ENCODE measurements around the gene CACNA2D2.

Gene CACNA2D2

DNA sequence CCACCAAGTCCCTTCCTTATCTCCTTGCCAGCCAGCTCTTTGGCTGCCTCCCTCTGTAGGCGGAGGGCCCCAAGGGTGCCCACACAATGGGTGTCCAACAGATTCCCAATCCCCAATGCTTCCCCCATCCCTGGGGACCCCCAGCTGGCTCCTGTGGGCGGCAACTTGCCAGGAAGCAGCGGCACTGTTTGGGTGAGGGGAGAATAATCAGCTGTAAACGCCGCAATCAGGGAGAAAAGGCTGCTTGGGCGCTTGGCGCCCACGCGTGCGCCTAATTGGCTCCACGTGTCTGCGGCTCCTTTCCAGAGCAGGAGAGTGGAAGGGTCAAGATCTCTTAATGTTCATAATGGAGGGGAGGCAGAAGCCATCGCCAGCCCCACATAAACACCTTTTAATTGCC is 76.2 kb downstream of the CACNA2D2 start:
- no peak for DNase-seq (ENCODE audit: low read depth)

GRCh38 chr3:50425911-50426310 is 77.5 kb downstream of the CACNA2D2 start:
- DNase-seq (ENCODE audit: low read depth), result no peak

- DNase-seq (ENCODE audit: low read depth), result no peak
Measured at GRCh38 chr3:50423543-50423942, 79.9 kb downstream of the CACNA2D2 start.

DNA sequence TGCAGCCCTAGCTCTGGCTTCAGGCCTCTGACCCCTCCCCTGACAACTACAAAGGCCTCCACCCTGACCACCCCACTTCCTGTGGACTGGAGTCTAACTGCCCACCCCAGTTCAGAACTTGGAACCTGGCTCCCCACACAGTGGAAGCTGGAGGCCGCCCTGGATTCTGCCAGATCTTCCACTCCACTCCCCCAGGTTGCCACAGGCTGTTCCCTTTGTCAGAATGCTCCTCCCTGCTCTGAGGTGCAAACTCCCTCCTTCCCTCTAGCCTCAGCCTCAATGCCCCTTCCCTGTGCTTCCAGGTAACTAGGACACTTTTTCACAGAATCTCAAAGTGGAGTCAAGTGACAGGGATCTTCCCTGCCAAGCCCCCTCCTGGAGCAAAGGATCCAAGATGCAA is 81.3 kb downstream of the CACNA2D2 start:
- no peak for DNase-seq (ENCODE audit: low read depth)

GRCh38 chr3:50419595-50420370 is 83.7 kb downstream of the CACNA2D2 start:
- DNase-seq (ENCODE audit: low read depth), result no peak

DNA sequence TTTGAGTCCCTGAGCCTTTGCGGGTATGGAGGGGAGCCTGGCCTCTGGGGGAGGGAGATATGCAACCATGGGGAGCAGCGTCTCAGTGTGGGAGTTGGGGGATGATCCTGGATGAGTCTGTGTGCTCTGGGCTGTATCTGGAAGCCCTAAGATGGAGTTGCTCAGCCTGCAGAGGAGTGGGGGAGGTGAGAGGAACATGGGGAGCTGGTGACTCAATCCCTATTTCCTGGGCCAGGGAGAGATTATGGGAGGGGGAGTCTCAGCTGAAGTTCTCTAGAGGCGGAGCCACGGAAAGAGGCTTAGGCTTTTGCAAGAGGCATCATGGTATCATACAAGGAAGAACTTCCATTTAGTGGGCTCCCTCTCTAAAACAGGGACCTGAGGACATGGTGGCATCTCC is 84.6 kb downstream of the CACNA2D2 start:
- DNase-seq (ENCODE audit: low read depth), result no peak

DNA sequence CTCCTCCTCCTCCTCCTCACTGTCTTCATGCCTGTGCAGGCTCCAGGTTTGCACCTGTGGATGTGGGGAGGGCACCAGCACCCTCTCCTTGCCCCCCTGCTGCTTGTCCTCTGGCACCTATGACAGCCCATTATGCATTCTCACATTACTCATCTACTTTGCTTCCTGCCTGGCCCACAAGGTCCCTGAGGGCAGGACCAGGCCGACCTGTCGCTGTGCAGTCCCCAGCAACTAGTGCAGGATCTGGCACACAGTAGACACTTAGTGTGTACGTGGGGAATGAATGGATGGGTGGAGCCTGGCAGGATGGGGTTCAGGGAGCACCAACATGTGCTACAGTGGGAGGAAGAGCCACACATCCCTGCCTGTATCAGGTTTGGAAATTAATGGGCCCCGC is 85.8 kb downstream of the CACNA2D2 start:
- no peak for DNase-seq (ENCODE audit: low read depth)

DNA sequence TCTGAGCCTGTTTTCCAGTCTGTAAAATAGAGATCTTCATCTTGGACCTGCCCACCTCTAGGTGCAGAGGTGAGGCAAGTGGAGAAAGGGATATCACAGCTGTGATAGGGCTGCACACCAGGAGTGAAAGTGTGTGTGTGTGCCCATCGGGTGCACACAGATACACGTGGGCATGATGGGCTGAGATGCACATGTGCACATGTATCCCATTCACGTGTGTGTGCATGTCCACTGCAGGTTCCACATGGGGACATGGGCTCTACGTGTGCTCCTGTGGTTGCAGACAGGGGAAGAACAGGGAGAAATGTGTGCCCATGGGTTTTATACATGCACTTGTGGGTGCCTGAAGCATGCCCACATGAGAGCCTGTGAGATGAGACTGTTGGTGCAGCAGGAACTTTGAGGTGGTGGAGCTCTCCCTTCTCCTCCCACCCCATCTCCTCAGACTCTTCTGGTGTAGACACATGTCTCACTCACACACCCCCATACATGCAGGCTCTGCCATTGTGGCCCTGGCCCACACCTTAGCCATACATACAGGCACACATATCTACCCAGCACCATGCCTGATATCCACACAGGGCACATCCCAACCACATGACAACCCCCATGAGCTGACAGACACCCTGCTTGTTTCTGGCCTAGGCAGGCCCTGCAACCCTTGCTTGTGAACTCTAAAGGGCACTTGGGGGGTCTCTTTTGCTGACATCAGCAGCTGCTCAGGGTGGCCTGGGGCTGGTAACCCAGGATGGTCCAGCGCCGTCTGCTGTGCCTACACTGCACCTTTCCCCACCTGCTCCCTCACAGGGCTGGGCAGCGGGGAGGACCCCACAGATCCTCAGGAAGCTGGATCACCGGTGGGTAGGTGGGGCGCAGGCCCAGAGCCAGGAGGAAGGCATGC is 86.4 kb downstream of the CACNA2D2 start:
- no peak for DNase-seq (ENCODE audit: low read depth)

- DNase-seq (ENCODE audit: low read depth), result no peak
Measured at GRCh38 chr3:50415816-50416215, 87.6 kb downstream of the CACNA2D2 start.

GRCh38 chr3:50415061-50415460 is 88.4 kb downstream of the CACNA2D2 start:
- DNase-seq (ENCODE audit: low read depth), result no peak

DNA sequence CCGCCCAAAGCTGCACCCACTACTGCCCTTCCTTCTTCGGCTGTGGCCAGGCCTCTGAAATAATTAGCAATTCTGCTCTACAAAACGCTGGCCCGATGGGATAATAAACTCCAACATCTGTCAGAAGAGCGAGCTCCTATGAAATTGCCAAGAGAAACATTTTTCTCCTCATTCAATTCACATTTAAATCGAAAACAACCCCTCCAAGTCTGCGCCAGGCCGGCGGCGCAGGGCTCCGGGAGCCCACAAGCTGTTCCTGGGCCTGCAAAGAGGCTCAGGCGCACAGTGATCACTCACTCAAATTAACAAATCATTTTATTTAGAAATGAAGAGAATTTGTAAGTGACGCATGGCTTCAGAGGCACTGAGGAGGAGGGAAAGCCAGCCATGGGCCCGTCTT is 88.8 kb downstream of the CACNA2D2 start:
- no peak for DNase-seq (ENCODE audit: low read depth)

GRCh38 chr3:50412231-50412754 is 91.1 kb downstream of the CACNA2D2 start:
- DNase-seq (ENCODE audit: low read depth), result no peak

- DNase-seq (ENCODE audit: low read depth), result no peak
Measured at GRCh38 chr3:50411229-50411628, 92.2 kb downstream of the CACNA2D2 start.

GRCh38 chr3:50410608-50411139 is 92.8 kb downstream of the CACNA2D2 start:
- DNase-seq (ENCODE audit: low read depth), result no peak

DNA sequence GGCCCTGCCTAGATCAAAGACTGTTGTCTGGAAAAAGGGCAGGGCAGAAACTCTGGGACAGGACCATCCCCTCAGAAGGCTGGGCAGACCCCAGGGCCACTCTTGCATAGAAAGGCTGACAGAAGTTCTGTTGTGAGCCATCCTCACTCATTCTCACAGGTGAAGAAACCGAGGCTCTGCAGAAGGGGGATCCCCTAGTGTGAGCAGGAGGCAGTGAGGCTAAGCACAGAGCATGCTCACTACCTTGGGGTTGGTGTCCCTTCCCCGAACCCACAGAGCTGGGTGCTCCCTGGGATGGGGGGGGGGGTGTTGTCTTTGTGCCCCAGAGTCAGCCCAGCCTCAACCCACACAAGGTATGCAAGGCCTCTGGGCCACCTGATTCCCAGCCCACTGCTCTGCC is 93.2 kb downstream of the CACNA2D2 start:
- no peak for DNase-seq (ENCODE audit: low read depth)

DNA sequence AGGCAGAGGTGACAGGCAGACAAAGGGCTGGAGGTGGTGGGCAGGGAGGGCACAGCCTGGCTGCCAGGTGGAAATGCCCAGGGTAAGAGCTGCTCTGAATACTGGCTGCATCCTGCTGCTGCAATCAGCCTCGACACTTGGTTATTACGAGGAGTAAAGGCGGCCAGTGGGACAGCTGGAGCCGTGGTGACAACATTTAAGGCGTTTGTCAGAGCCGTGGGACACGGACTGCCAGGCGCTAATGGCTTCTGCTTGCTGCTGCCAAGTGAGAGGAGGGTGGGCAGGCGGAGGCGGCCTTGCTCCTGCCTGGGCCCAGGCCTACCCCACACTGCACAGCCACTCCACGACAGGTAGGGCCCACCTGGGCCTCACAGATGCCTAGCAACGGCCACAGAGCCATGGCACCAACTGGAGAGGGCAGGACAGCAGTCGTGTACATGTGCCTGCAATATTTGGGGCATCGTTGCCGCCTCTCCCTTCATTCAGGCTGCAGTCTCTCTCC is 94.9 kb downstream of the CACNA2D2 start:
- no peak for DNase-seq (ENCODE audit: low read depth)

DNA sequence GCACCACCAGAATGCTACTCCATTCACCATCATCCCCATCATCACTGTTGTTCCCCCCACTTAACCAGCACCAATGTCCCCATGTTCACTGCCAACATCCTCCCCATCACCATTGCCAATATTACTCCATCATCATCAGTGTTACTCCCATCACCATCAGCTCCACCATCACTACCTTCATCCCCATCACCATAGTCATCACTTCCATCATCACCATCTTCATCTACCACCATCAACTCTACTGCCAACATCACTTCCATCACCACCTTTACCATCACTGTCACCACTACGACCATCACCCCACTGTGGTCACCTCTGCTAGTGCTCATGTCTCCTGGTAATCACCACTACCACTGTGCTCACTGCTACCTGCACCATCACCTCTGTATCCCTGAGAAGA is 96.9 kb downstream of the CACNA2D2 start:
- DNase-seq (ENCODE audit: low read depth), result no peak

DNA sequence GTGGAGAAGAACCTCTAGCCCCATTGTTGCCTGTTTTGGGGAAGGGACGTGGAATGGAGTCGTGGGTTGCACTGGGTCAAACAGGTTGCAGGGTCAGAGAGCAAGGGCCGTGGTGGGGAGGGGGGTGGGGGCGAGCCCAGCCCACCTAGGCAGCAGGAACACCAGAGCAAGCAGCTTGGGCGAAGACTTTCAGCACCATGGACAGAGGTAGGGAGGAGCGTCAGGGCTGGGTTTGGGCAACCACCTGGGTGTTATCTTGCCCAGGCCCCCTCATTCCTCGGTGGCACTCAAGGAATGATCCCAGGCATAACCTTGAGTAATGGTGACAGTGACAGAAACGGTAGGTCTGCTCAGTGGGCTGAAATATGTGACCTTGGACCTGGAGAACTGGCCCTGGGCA is 98.2 kb downstream of the CACNA2D2 start:
- no peak for DNase-seq (ENCODE audit: low read depth)

GRCh38 chr3:50401978-50402595 is 101.3 kb downstream of the CACNA2D2 start:
- DNase-seq (ENCODE audit: low read depth), result no peak

- DNase-seq (ENCODE audit: low read depth), result no peak
Measured at GRCh38 chr3:50396502-50396901, 106.9 kb downstream of the CACNA2D2 start.

GRCh38 chr3:50395070-50395860 is 108.2 kb downstream of the CACNA2D2 start:
- DNase-seq (ENCODE audit: low read depth), result no peak
